ENCODE measurements around the gene S100A16. TPM values are rescaled to one million over a fixed set of nuclear protein-coding genes. Genes with fewer than 3 reads are reported as not detected.

S100A16 gene
- total and polyA plus RNA-seq, 4 donors, result 72.8 to 116 (median 84.9) TPM

- Histone ChIP-seq H3K9me3 (ENCODE audit: control insufficient read depth, low read length) (no peaks in the 10 kb centered on the region), H3K27me3 (ENCODE audit: control insufficient read depth in 1 of 2, insufficient read depth in 2 of 2, low read length in 1 of 2) (no peaks in the 10 kb centered on the region), H3K36me3 (ENCODE audit: control insufficient read depth in 1 of 2, insufficient read depth in 2 of 2, low read length in 1 of 2) (no peaks in the 10 kb centered on the region), H3K4me1 (ENCODE audit: control insufficient read depth in 1 of 2, insufficient read depth in 2 of 2, low read length in 2 of 2) (no peaks in the 10 kb centered on the region), H3K4me3 (ENCODE audit: low read length in 2 of 2) (no peak overlapping the region), H3K27ac (ENCODE audit: low read depth in 1 of 2, low read length in 2 of 2) (peak overlapping the region in 1 of 2 donors; percentile 52)
- DNase-seq (no peak), ATAC-seq (ENCODE audit: low FRiP score) (no peak)
- intact Hi-C loops (cut with DNase I), result loop anchor here (5.0 to 10.0 kb wide), 3 partner anchors 41 to 103 kb away; partner anchors contain the start of genes ILF2 (in 1 of the 2), NPR1 (in 1 of the 2), S100A14 (in 1 of the 2) and S100A16 (in 1 of the 2)
- WGBS, 2 donors, result 72 to 83% methylated on average over 7 of the region's 7 CpGs
Measured at GRCh38 chr1:153571706-153572105, 41.2 kb downstream of the S100A16 start.

GRCh38 chr1:153570874-153571273 lies 42.1 kb downstream of the S100A16 start:
- no peaks in the 10 kb centered on the region for H3K36me3 ChIP-seq (ENCODE audit: control insufficient read depth in 1 of 2, insufficient read depth in 2 of 2, low read length in 1 of 2)
- no peak for DNase-seq
- WGBS, 2 donors, result 94 to 97% methylated on average over 5 of the region's 5 CpGs
- ATAC-seq (ENCODE audit: low FRiP score), result no peak
- no peaks in the 10 kb centered on the region for H3K27me3 ChIP-seq (ENCODE audit: control insufficient read depth in 1 of 2, insufficient read depth in 2 of 2, low read length in 1 of 2)
- no peaks in the 10 kb centered on the region for H3K9me3 ChIP-seq (ENCODE audit: control insufficient read depth, low read length)
- H3K4me3 ChIP-seq (ENCODE audit: low read length in 2 of 2), result no peak overlapping the region
- intact Hi-C loops (cut with DNase I), result loop anchor here (5.0 to 10.0 kb wide), 3 partner anchors 41 to 104 kb away; partner anchors contain the start of genes ILF2 (in 1 of the 2), NPR1 (in 1 of the 2), S100A14 (in 1 of the 2) and S100A16 (in 1 of the 2)
- no peak overlapping the region for H3K27ac ChIP-seq (ENCODE audit: low read depth in 1 of 2, low read length in 2 of 2)
- no peaks in the 10 kb centered on the region for H3K4me1 ChIP-seq (ENCODE audit: control insufficient read depth in 1 of 2, insufficient read depth in 2 of 2, low read length in 2 of 2)

GRCh38 chr1:153569465-153569864 lies 43.5 kb downstream of the S100A16 start:
- H3K36me3 ChIP-seq (ENCODE audit: control insufficient read depth in 1 of 2, insufficient read depth in 2 of 2, low read length in 1 of 2), result no peaks in the 10 kb centered on the region
- H3K27ac ChIP-seq (ENCODE audit: low read depth in 1 of 2, low read length in 2 of 2), result no peak overlapping the region
- ATAC-seq (ENCODE audit: low FRiP score) (no peak), DNase-seq (no peak)
- WGBS, 2 donors, result 89 to 90% methylated on average over 8 of the region's 8 CpGs
- H3K27me3 ChIP-seq (ENCODE audit: control insufficient read depth in 1 of 2, insufficient read depth in 2 of 2, low read length in 1 of 2), result no peaks in the 10 kb centered on the region
- no peak overlapping the region for H3K4me3 ChIP-seq (ENCODE audit: low read length in 2 of 2)
- no peaks in the 10 kb centered on the region for H3K9me3 ChIP-seq (ENCODE audit: control insufficient read depth, low read length)
- intact Hi-C loops (cut with DNase I), result loop anchor here in 1 of 2 donors (1.0 to 2.0 kb wide), 2 partner anchors 37 to 58 kb away; no protein-coding TSS in a partner anchor
- no peaks in the 10 kb centered on the region for H3K4me1 ChIP-seq (ENCODE audit: control insufficient read depth in 1 of 2, insufficient read depth in 2 of 2, low read length in 2 of 2)

- H3K4me3 ChIP-seq (ENCODE audit: low read length in 2 of 2), result peak overlapping the region in 1 of 2 donors; percentile 6
- H3K27ac ChIP-seq (ENCODE audit: low read depth in 1 of 2, low read length in 2 of 2), result peak overlapping the region; percentile 17 to 60
- H3K4me1 ChIP-seq (ENCODE audit: control insufficient read depth in 1 of 2, insufficient read depth in 2 of 2, low read length in 2 of 2), result no peaks in the 10 kb centered on the region
- intact Hi-C loops (cut with DNase I), result loop anchor here (1.0 to 2.0 kb wide), 3 partner anchors 35 to 57 kb away; no protein-coding TSS in a partner anchor
- WGBS, 2 donors, result 6% methylated on average over 25 of the region's 25 CpGs
- ATAC-seq (ENCODE audit: low FRiP score) (peak; percentile 71), DNase-seq (peak; percentile 92 to 97)
- H3K9me3 ChIP-seq (ENCODE audit: control insufficient read depth, low read length), result no peaks in the 10 kb centered on the region
- H3K27me3 ChIP-seq (ENCODE audit: control insufficient read depth in 1 of 2, insufficient read depth in 2 of 2, low read length in 1 of 2), result no peaks in the 10 kb centered on the region
- no peaks in the 10 kb centered on the region for H3K36me3 ChIP-seq (ENCODE audit: control insufficient read depth in 1 of 2, insufficient read depth in 2 of 2, low read length in 1 of 2)
Measured at GRCh38 chr1:153568367-153569099, 44.4 kb downstream of the S100A16 start.

GRCh38 chr1:153567621-153568366 lies 45.1 kb downstream of the S100A16 start:
- no peaks in the 10 kb centered on the region for H3K27me3 ChIP-seq (ENCODE audit: control insufficient read depth in 1 of 2, insufficient read depth in 2 of 2, low read length in 1 of 2)

GRCh38 chr1:153566414-153567371 lies 46.2 kb downstream of the S100A16 start:
- H3K27me3 ChIP-seq (ENCODE audit: control insufficient read depth in 1 of 2, insufficient read depth in 2 of 2, low read length in 1 of 2), result no peaks in the 10 kb centered on the region
- intact Hi-C loops (cut with DNase I), result no loop called here
- no peaks in the 10 kb centered on the region for H3K36me3 ChIP-seq (ENCODE audit: control insufficient read depth in 1 of 2, insufficient read depth in 2 of 2, low read length in 1 of 2)
- H3K27ac ChIP-seq (ENCODE audit: low read depth in 1 of 2, low read length in 2 of 2), result peak overlapping the region; percentile 89
- ATAC-seq (ENCODE audit: low FRiP score) (peak; percentile 94), DNase-seq (peak; percentile 98)
- 23 to 25% methylated on average over 16 of the region's 16 CpGs for WGBS, 2 donors
- no peaks in the 10 kb centered on the region for H3K9me3 ChIP-seq (ENCODE audit: control insufficient read depth, low read length)
- H3K4me1 ChIP-seq (ENCODE audit: control insufficient read depth in 1 of 2, insufficient read depth in 2 of 2, low read length in 2 of 2), result no peaks in the 10 kb centered on the region
- no peak overlapping the region for H3K4me3 ChIP-seq (ENCODE audit: low read length in 2 of 2)

More at GRCh38 chr1:153567621-153568366, 45.1 kb downstream of the S100A16 start:
- Histone ChIP-seq H3K27ac (ENCODE audit: low read depth in 1 of 2, low read length in 2 of 2) (peak overlapping the region; percentile 17 to 60), H3K9me3 (ENCODE audit: control insufficient read depth, low read length) (no peaks in the 10 kb centered on the region), H3K4me1 (ENCODE audit: control insufficient read depth in 1 of 2, insufficient read depth in 2 of 2, low read length in 2 of 2) (no peaks in the 10 kb centered on the region), H3K36me3 (ENCODE audit: control insufficient read depth in 1 of 2, insufficient read depth in 2 of 2, low read length in 1 of 2) (no peaks in the 10 kb centered on the region), H3K4me3 (ENCODE audit: low read length in 2 of 2) (peak overlapping the region in 1 of 2 donors; percentile 6)
- ATAC-seq (ENCODE audit: low FRiP score) (no peak), DNase-seq (no peak)
- intact Hi-C loops (cut with DNase I), result loop anchor here (1.0 to 2.0 kb wide), 3 partner anchors 34 to 56 kb away; no protein-coding TSS in a partner anchor
- 61 to 62% methylated on average over 22 of the region's 22 CpGs for WGBS, 2 donors

GRCh38 chr1:153565529-153566374 lies 47.2 kb downstream of the S100A16 start, which contains the start of gene S100A2:
Gene S100A2, minus strand, starts transcription at chr1:153565844. Its CDS starts 1,967 bp downstream, at chr1:153563877.
- Histone ChIP-seq H3K9me3 (ENCODE audit: control insufficient read depth, low read length) (no peaks in the 10 kb centered on the region), H3K27ac (ENCODE audit: low read depth in 1 of 2, low read length in 2 of 2) (peak within 1 kb of the TSS; percentile 89), H3K27me3 (ENCODE audit: control insufficient read depth in 1 of 2, insufficient read depth in 2 of 2, low read length in 1 of 2) (no peaks in the 10 kb centered on the region), H3K4me3 (ENCODE audit: low read length in 2 of 2) (no peak within 1 kb of the TSS), H3K36me3 (ENCODE audit: control insufficient read depth in 1 of 2, insufficient read depth in 2 of 2, low read length in 1 of 2) (no peaks in the 10 kb centered on the region), H3K4me1 (ENCODE audit: control insufficient read depth in 1 of 2, insufficient read depth in 2 of 2, low read length in 2 of 2) (no peaks in the 10 kb centered on the region)
- intact Hi-C loops (cut with DNase I), result no loop called here
- ATAC-seq (ENCODE audit: low FRiP score) (peak; percentile 73), DNase-seq (peak; percentile 85 to 91)
- 11% methylated on average over 7 to 8 of the region's 8 CpGs for WGBS, 2 donors
